ENCODE data around the gene ASCL1.

ASCL1 gene

DNA sequence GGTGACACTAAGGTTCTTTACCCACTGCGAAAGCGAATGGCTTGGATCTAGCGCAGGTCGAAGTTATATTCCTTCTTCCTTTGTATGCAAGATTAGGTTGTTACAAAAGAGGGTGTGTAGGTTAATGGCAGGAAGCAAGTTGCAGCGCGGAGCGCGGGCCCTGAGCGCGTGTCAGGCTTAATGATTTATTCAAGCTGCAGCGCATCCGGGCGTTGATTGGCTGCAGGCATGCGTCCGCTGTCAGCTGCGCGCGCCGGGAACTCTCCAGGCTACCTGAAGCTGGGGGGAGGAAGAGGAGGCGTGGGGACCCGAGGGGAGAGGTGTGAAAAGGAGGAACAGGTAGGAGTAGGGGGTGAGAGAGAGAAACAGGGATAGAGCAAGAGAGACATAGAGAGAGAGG lies 7.4 kb downstream of the ASCL1 start:
- Mint-ChIP-seq H3K4me3 (peak overlapping the region; percentile 54 to 71 (median 59)), H3K9me3 (peaks cover 21% of the 10 kb centered on the region), H3K27ac (no peak overlapping the region), H3K27me3 (ENCODE audit: low read depth) (peaks cover 97% of the 10 kb centered on the region), H3K4me1 (peaks cover 21% of the 10 kb centered on the region), H3K36me3 (ENCODE audit: low read depth) (peaks cover 9% of the 10 kb centered on the region)
- TF ChIP-seq CTCF (IDR thresholded peaks at IDR 0.05; ENCODE audit: unreplicated experiment in 3 of 3), result no peak

DNA sequence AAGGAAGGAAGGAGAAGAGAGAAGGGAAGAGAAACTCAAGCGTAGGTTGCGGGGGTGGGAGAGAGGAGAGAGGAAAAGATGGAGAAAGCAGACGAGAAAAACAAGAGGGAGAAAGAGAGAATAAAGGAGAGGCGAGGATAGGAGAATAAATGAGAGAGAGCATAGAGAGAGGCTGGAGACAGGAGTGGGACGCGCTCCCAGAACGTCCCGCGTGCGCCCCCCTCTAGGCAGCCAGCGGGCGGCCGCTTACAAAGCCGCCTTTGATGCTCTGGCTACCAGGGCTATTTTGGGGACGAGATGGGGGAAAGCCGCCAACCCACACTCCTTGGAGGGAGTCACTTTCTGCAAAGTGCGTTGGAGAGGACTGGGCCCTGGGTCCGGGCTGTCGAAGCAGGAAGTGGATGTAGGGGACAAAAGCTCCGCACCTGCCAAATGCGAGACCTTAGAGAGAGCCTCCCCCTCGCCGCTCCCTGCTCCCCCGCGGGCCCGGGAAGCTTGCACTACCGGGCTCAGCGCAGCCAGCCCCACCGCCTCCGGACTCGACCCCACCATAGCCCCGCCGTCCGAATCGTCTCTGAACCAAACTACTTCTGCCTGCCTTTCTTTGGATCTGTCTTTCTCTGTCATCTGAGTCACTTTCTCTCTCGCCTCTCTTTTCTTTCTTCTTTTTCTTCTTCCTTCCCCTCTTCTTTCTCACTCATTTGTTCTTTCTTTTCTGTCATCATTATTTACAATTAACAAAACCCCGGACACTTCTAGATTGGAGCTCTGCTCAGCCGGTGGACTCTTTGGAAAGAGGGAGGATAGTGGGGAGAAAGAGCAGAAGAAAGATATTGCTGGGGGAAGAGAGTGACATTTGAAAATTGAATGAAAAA lies 8.0 kb downstream of the ASCL1 start:
- Mint-ChIP-seq H3K9me3 (peaks cover 21% of the 10 kb centered on the region), H3K27me3 (ENCODE audit: low read depth) (peaks cover 97% of the 10 kb centered on the region), H3K4me3 (peak overlapping the region in 2 of 3 experiments; percentile 54 to 71), H3K4me1 (peaks cover 21% of the 10 kb centered on the region), H3K36me3 (ENCODE audit: low read depth) (peaks cover 9% of the 10 kb centered on the region), H3K27ac (no peak overlapping the region)
- TF ChIP-seq CTCF (IDR thresholded peaks at IDR 0.05; ENCODE audit: unreplicated experiment in 3 of 3), result no peak

DNA sequence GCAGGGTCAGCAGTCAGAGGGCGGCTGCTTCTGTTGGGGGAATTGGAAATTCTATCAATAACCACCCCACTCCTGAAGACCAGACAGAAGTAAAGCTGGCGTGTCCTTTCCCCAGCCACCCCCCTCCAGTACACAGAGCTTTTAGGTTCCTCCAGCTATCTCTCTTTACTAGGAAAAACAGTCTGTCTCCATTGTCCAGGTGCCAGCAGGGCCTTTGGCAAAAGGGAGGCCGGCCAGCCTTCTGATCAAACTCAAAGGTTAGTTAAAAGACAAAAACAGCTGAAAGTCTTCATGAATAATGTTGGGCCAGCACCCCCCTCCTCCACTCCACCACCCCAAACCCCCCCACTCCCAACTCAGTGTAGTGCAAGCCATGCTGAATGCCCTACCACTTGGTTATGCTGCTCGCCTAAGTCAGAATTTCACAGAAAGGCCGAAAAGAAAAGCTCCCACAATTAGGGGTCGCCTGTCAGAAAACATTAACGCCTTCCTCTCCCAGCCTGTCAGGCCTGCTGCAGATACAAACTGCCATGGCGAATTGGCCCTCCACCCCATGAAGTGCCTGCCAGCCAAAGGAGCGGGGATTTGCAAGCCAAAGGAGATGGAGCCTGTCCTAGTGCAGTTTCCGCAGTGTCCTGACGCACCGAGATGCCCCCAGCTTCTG lies 8.9 kb downstream of the ASCL1 start:
- Mint-ChIP-seq H3K9me3 (peaks cover 21% of the 10 kb centered on the region), H3K36me3 (ENCODE audit: low read depth) (peaks cover 9% of the 10 kb centered on the region), H3K4me3 (no peak overlapping the region), H3K27ac (no peak overlapping the region), H3K27me3 (ENCODE audit: low read depth) (peaks cover 97% of the 10 kb centered on the region), H3K4me1 (peaks cover 21% of the 10 kb centered on the region)
- no peak for TF ChIP-seq CTCF (IDR thresholded peaks at IDR 0.05; ENCODE audit: unreplicated experiment in 3 of 3)

DNA sequence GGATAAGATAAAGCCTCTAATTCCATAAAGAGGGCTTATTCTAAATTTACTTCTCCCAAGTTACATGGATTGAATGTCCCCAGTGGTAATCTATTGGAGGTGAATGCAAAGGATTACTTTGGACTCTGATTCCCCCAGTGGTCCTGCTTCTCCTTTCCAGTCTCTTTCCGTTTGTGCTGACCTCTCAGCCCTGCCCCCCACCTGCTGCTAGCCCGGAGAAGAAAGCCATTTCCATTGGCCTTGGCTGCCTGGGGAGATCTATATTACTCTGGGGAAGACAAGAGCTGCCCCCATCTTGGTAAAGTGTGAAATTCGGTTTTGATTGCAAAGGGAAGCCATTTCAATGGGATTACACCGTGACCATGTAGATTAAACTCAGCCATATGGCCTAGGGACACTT lies 13.3 kb downstream of the ASCL1 start:
- peaks cover 2% of the 10 kb centered on the region for H3K4me1 Mint-ChIP-seq
- no peaks in the 10 kb centered on the region for H3K9me3 Mint-ChIP-seq
- peaks cover 94% of the 10 kb centered on the region for H3K27me3 Mint-ChIP-seq (ENCODE audit: low read depth)
- H3K36me3 Mint-ChIP-seq (ENCODE audit: low read depth), result no peaks in the 10 kb centered on the region
- TF ChIP-seq CTCF (IDR thresholded peaks at IDR 0.05; ENCODE audit: unreplicated experiment in 3 of 3), result no peak
- no peak overlapping the region for H3K27ac Mint-ChIP-seq
- no peak overlapping the region for H3K4me3 Mint-ChIP-seq

GRCh38 chr12:102971227-102971626 lies 13.8 kb downstream of the ASCL1 start:
- Mint-ChIP-seq H3K9me3 (no peaks in the 10 kb centered on the region), H3K27ac (no peak overlapping the region), H3K4me1 (no peaks in the 10 kb centered on the region), H3K27me3 (ENCODE audit: low read depth) (peaks cover 94% of the 10 kb centered on the region), H3K36me3 (ENCODE audit: low read depth) (no peaks in the 10 kb centered on the region), H3K4me3 (no peak overlapping the region)
- TF ChIP-seq CTCF (IDR thresholded peaks at IDR 0.05; ENCODE audit: unreplicated experiment in 3 of 3), result no peak

Data from nephron (organoid).